ENCODE measurements around the gene ARHGAP6. TPM values are rescaled to one million over a fixed set of nuclear protein-coding genes. Genes with fewer than 3 reads are reported as not detected.

ARHGAP6 gene
- total RNA-seq, 2 donors from 2014 or later, result not detected

GRCh38 chrX:11449613-11450012 is 216.1 kb downstream of the ARHGAP6 start:
- Mint-ChIP-seq H3K36me3 (ENCODE audit: insufficient read depth in 2 of 2) (no peaks in the 10 kb centered on the region), H3K27ac (no peak overlapping the region), H3K4me1 (ENCODE audit: low read depth) (no peaks in the 10 kb centered on the region), H3K4me3 (no peak overlapping the region), H3K9me3 (no peaks in the 10 kb centered on the region), H3K27me3 (ENCODE audit: low read depth) (peaks cover 22% of the 10 kb centered on the region)
- ATAC-seq (replicated peaks in 1 of 2) (no peak), DNase-seq (no peak)

DNA sequence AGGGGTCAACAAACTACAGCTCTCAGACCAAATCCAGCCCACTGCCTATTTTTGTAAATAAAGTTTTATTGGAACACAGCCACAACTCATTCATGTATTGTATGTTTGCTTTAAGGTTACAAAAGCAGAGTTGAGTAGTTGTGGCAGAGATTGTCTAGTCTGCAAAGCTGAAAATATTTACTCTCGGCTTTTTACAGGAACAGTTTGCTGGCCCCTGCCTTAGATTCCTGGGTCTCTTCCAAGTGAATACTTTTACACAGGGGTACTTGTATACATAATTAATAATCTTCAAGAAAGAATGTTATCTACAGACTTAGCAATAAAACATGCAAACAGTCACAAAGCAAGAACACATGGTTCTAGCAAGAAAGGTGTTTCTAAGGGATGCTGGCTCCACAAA is 218.3 kb downstream of the ARHGAP6 start:
- no peaks in the 10 kb centered on the region for H3K4me1 Mint-ChIP-seq (ENCODE audit: low read depth)
- no peaks in the 10 kb centered on the region for H3K9me3 Mint-ChIP-seq
- H3K27ac Mint-ChIP-seq, result no peak overlapping the region
- H3K4me3 Mint-ChIP-seq, result no peak overlapping the region
- H3K27me3 Mint-ChIP-seq (ENCODE audit: low read depth), result peaks cover 22% of the 10 kb centered on the region
- no peak for DNase-seq
- H3K36me3 Mint-ChIP-seq (ENCODE audit: insufficient read depth in 2 of 2), result no peaks in the 10 kb centered on the region
- ATAC-seq (replicated peaks in 1 of 2), result no peak

DNA sequence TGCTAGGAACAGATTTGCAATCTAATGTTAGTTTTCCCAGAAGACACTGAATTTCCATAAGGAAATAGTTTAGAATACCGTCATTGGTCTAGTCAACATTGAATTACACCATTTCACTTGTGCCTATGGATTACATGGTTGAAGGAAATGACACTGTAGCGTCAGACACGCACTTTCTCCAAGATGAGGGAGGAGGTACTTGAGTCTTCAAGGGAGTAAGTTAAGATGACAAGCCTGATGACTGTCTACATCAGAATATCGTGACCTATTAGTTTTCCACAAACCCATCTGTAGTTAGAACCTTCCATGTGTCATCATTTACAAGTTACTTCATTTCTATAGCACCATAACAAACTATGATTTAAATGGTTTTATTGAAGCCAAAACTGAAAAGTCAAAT is 218.8 kb downstream of the ARHGAP6 start:
- Mint-ChIP-seq H3K27me3 (ENCODE audit: low read depth) (peaks cover 22% of the 10 kb centered on the region), H3K36me3 (ENCODE audit: insufficient read depth in 2 of 2) (no peaks in the 10 kb centered on the region), H3K27ac (no peak overlapping the region), H3K4me3 (no peak overlapping the region), H3K9me3 (no peaks in the 10 kb centered on the region), H3K4me1 (ENCODE audit: low read depth) (no peaks in the 10 kb centered on the region)
- ATAC-seq (replicated peaks in 1 of 2) (no peak), DNase-seq (no peak)

DNA sequence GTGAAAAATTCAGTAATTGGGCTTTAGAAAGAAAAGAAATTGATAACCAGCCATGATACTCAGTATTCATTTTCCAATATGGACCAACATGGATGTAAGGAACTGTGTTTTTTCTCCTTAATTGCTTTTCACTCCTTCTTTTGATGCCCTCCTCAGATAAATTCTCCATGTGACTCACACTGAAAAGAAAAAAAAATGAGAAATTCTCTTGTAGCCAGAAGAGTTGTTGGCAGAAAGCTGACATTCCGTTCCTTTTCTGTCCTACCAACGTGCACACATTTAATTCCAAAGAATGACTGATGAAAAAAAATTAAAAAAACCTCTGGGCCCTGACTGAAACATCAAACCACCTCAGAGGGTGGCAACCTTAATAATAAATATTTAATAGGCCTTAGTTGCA is 219.4 kb downstream of the ARHGAP6 start:
- H3K36me3 Mint-ChIP-seq (ENCODE audit: insufficient read depth in 2 of 2), result no peaks in the 10 kb centered on the region
- H3K9me3 Mint-ChIP-seq, result no peaks in the 10 kb centered on the region
- no peaks in the 10 kb centered on the region for H3K4me1 Mint-ChIP-seq (ENCODE audit: low read depth)
- peaks cover 22% of the 10 kb centered on the region for H3K27me3 Mint-ChIP-seq (ENCODE audit: low read depth)
- H3K27ac Mint-ChIP-seq, result no peak overlapping the region
- DNase-seq, result no peak
- ATAC-seq (replicated peaks in 1 of 2), result no peak
- H3K4me3 Mint-ChIP-seq, result no peak overlapping the region

GRCh38 chrX:11445540-11445939 is 220.2 kb downstream of the ARHGAP6 start:
- Mint-ChIP-seq H3K9me3 (no peaks in the 10 kb centered on the region), H3K4me3 (no peak overlapping the region), H3K36me3 (ENCODE audit: insufficient read depth in 2 of 2) (no peaks in the 10 kb centered on the region), H3K27ac (no peak overlapping the region), H3K4me1 (ENCODE audit: low read depth) (no peaks in the 10 kb centered on the region), H3K27me3 (ENCODE audit: low read depth) (peaks cover 28% of the 10 kb centered on the region)
- no peak for ATAC-seq (replicated peaks in 1 of 2)
- no peak for DNase-seq

GRCh38 chrX:11444052-11444451 is 221.7 kb downstream of the ARHGAP6 start:
- H3K4me1 Mint-ChIP-seq (ENCODE audit: low read depth), result no peaks in the 10 kb centered on the region

GRCh38 chrX:11439846-11440245 is 225.9 kb downstream of the ARHGAP6 start:
- Mint-ChIP-seq H3K9me3 (no peaks in the 10 kb centered on the region), H3K36me3 (ENCODE audit: insufficient read depth in 2 of 2) (no peaks in the 10 kb centered on the region), H3K4me3 (no peak overlapping the region), H3K27me3 (ENCODE audit: low read depth) (peaks cover 26% of the 10 kb centered on the region), H3K27ac (no peak overlapping the region), H3K4me1 (ENCODE audit: low read depth) (no peaks in the 10 kb centered on the region)
- ATAC-seq (replicated peaks in 1 of 2) (no peak), DNase-seq (no peak)

More at GRCh38 chrX:11444052-11444451, 221.7 kb downstream of the ARHGAP6 start:
- no peak overlapping the region for H3K4me3 Mint-ChIP-seq
- no peaks in the 10 kb centered on the region for H3K9me3 Mint-ChIP-seq
- DNase-seq (no peak), ATAC-seq (replicated peaks in 1 of 2) (no peak)
- H3K27ac Mint-ChIP-seq, result no peak overlapping the region
- no peaks in the 10 kb centered on the region for H3K36me3 Mint-ChIP-seq (ENCODE audit: insufficient read depth in 2 of 2)
- peaks cover 22% of the 10 kb centered on the region for H3K27me3 Mint-ChIP-seq (ENCODE audit: low read depth)

DNA sequence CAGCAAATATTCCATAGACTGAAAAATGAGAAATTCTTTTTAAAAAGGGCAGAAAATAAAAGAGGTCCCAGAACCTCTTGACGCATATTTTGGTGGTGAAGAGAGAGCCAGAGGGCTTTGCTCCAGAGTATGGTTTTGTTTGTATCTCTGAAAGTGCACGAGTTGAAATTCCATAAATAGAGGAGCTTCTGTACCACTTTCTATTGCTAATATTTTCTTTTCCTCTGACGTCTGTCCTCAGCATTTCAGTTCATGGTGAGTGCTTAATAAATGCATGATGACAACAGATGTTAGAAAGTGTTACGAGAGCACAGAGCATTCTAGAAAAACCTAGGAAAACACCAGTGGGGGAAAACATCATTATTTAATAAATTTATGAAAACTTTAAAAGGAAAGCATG is 227.0 kb downstream of the ARHGAP6 start:
- no peaks in the 10 kb centered on the region for H3K4me1 Mint-ChIP-seq (ENCODE audit: low read depth)
- no peak overlapping the region for H3K27ac Mint-ChIP-seq
- H3K4me3 Mint-ChIP-seq, result no peak overlapping the region
- DNase-seq, result no peak
- no peaks in the 10 kb centered on the region for H3K36me3 Mint-ChIP-seq (ENCODE audit: insufficient read depth in 2 of 2)
- peaks cover 26% of the 10 kb centered on the region for H3K27me3 Mint-ChIP-seq (ENCODE audit: low read depth)
- no peak for ATAC-seq (replicated peaks in 1 of 2)
- H3K9me3 Mint-ChIP-seq, result no peaks in the 10 kb centered on the region

DNA sequence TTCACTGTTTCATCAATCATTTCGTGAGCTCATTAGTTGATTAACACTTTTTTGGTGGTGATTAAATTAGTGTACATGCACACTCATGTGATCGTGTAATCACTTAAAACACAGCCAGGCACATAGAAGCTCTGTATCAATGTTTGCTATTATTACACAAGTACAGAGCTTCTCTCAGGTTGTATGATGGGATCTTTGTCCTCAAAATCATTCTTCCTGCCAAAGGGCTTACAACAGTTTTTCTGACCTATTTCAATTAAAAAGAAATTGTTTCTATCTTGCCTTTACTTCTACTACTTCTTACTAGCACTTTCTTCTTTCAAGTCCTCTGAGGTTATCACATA is 227.4 kb downstream of the ARHGAP6 start:
- Mint-ChIP-seq H3K9me3 (no peaks in the 10 kb centered on the region), H3K27ac (no peak overlapping the region), H3K27me3 (ENCODE audit: low read depth) (peaks cover 26% of the 10 kb centered on the region), H3K4me3 (no peak overlapping the region), H3K4me1 (ENCODE audit: low read depth) (no peaks in the 10 kb centered on the region), H3K36me3 (ENCODE audit: insufficient read depth in 2 of 2) (no peaks in the 10 kb centered on the region)
- ATAC-seq (replicated peaks in 1 of 2) (no peak), DNase-seq (no peak)

DNA sequence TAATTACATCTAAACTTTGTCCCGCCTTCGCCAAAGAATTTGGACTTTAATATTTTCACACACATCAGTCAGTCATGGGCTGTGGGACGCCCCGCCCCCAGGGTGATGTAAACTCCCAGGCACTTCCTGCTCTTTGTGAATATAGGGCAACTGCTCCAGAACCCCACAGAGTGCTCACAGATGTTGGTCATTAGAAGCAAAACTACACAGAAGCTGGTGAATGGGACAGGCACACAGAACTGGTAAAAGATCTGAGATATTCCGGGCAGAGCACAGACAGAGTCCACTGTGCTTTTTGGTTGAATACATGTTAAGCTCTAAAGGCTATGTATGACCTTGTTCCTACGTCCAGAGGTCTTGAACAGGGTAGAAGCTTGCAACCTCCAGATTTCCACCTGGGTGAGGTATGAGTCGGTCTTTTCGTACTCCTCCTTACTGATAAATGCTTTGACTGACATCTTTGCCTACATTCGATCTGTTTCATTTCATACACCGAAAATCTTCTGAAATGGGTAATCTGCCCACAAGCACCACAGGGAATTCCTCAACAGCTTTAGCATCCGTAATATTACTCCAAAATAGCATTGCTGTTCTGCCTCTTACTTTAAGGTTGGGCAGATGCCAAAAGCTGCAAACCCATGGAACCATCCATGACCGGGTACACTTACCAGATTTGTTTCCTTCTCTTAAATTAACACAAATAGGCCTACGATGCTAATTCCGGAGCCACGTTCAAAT is 227.9 kb downstream of the ARHGAP6 start:
- Mint-ChIP-seq H3K36me3 (ENCODE audit: insufficient read depth in 2 of 2) (no peaks in the 10 kb centered on the region), H3K4me1 (ENCODE audit: low read depth) (no peaks in the 10 kb centered on the region)

DNA sequence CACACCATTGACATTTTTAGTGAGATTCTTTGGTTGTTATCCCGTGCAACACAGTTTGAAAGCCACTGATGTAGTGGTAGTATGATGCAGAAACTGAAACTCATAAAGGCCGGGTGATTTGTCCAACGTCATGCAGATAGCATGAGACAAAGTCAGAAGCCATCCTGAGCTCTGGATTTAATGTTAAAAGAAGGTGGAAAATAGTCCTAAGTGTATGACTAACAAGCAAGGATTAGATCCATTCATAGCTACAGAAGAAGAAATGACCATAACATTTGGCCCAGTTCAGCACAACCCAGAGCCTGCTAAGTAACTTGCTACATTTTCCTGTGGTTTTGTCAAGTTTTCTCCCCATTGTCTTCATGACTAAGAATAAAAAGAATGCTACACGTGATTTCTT is 230.2 kb downstream of the ARHGAP6 start:
- Mint-ChIP-seq H3K4me1 (ENCODE audit: low read depth) (no peaks in the 10 kb centered on the region), H3K4me3 (no peak overlapping the region), H3K27me3 (ENCODE audit: low read depth) (peaks cover 28% of the 10 kb centered on the region), H3K36me3 (ENCODE audit: insufficient read depth in 2 of 2) (no peaks in the 10 kb centered on the region), H3K9me3 (no peaks in the 10 kb centered on the region), H3K27ac (no peak overlapping the region)
- ATAC-seq (replicated peaks in 1 of 2), result no peak
- no peak for DNase-seq

More for the DNA sequence above, 227.9 kb downstream of the ARHGAP6 start:
- no peak overlapping the region for H3K27ac Mint-ChIP-seq
- no peak for DNase-seq
- no peaks in the 10 kb centered on the region for H3K9me3 Mint-ChIP-seq
- no peak overlapping the region for H3K4me3 Mint-ChIP-seq
- H3K27me3 Mint-ChIP-seq (ENCODE audit: low read depth), result peaks cover 28% of the 10 kb centered on the region
- ATAC-seq (replicated peaks in 1 of 2), result no peak

DNA sequence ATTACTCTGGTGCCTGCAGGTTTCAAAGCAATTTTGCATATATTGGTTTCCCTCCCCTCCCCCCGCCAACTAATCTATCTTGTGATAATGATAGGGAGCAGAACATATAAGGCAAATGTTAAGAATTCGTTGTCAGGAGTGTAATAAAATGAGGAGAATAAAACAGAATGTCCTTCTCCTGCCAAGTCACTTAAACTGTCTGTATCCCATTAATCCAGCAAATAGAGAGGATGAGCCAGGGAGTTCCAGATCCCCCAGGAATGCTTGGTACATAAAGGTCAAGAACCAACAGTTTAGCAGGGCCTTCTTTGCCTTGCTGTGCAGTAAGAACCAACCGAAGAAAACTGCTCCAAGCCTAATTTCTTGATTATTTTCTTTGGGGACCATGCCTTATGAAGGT is 231.1 kb downstream of the ARHGAP6 start:
- ATAC-seq (replicated peaks in 1 of 2), result no peak
- Mint-ChIP-seq H3K36me3 (ENCODE audit: insufficient read depth in 2 of 2) (no peaks in the 10 kb centered on the region), H3K27ac (no peak overlapping the region), H3K27me3 (ENCODE audit: low read depth) (peaks cover 22% of the 10 kb centered on the region), H3K9me3 (no peaks in the 10 kb centered on the region), H3K4me3 (no peak overlapping the region), H3K4me1 (ENCODE audit: low read depth) (no peaks in the 10 kb centered on the region)
- no peak for DNase-seq

- no peak for DNase-seq
- H3K4me3 Mint-ChIP-seq, result no peak overlapping the region
- peaks cover 4% of the 10 kb centered on the region for H3K4me1 Mint-ChIP-seq (ENCODE audit: low read depth)
- H3K27me3 Mint-ChIP-seq (ENCODE audit: low read depth), result peaks cover 26% of the 10 kb centered on the region
- ATAC-seq (replicated peaks in 1 of 2), result no peak
- H3K36me3 Mint-ChIP-seq (ENCODE audit: insufficient read depth in 2 of 2), result no peaks in the 10 kb centered on the region
- H3K9me3 Mint-ChIP-seq, result no peaks in the 10 kb centered on the region
- H3K27ac Mint-ChIP-seq, result no peak overlapping the region
Observed at GRCh38 chrX:11431786-11432185, 233.9 kb downstream of the ARHGAP6 start.

- Mint-ChIP-seq H3K9me3 (no peaks in the 10 kb centered on the region), H3K4me1 (ENCODE audit: low read depth) (peaks cover 6% of the 10 kb centered on the region), H3K27ac (no peak overlapping the region), H3K4me3 (no peak overlapping the region), H3K36me3 (ENCODE audit: insufficient read depth in 2 of 2) (no peaks in the 10 kb centered on the region), H3K27me3 (ENCODE audit: low read depth) (peaks cover 19% of the 10 kb centered on the region)
- DNase-seq, result no peak
- ATAC-seq (replicated peaks in 1 of 2), result no peak
Observed at GRCh38 chrX:11430271-11430670, 235.4 kb downstream of the ARHGAP6 start.

All from activated T-cell treated with anti-CD3 and anti-CD28 coated beads, Interleukin-2, amount 50 U/mL, for 72 hours (primary cell).